Measurements from ENCODE around the gene TMEM117. TPM values are rescaled to one million over a fixed set of nuclear protein-coding genes. Genes with fewer than 3 reads are reported as not detected.

The TMEM117 gene
- total RNA-seq, 2 experiments from 2014 or later = 0.95 to 7.1 TPM

DNA sequence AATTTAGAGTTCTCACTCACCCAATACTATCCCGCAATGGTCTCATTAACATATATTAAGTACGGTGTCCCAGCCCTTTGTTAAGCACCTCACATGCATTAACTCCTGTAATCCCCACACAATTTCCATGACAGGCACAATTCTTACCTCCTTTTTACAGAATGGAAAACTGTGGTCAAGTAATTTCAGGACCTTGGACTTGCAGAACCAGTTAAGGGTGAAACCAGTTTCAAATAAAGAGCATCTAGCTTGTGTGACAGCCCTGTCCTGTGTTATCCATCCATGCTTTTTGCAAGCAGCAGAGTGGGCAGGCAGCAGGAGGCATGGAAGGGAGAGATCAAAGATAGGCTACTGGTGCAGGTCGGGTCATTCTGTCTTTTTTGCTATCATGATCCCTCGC lies 569.4 kb downstream of the TMEM117 start:
- no TSS peak for BruUV-seq (replicated peaks)
- H3K4me3 ChIP-seq (ENCODE audit: low read depth, low read length, poor library complexity, severe bottlenecking) = no peak overlapping the region
- no peaks in the 10 kb centered on the region for H3K9me2 ChIP-seq (ENCODE audit: insufficient read depth, low read length)
- no peak overlapping the region for H2AFZ ChIP-seq (ENCODE audit: low read length)
- H3K4me1 ChIP-seq (ENCODE audit: insufficient read depth, low read length, poor library complexity, severe bottlenecking) = no peaks in the 10 kb centered on the region
- no peak overlapping the region for H3K4me2 ChIP-seq (ENCODE audit: low read length)
- no peaks in the 10 kb centered on the region for H3K36me3 ChIP-seq (ENCODE audit: insufficient read depth, low read length)
- no peaks in the 10 kb centered on the region for H3K79me2 ChIP-seq (ENCODE audit: insufficient read depth, low read depth, low read length)
- ChIA-PET CTCF (ENCODE audit: unreplicated experiment) (no interaction called here), POLR2A (no interaction called here)
- no peaks in the 10 kb centered on the region for H3K9me3 ChIP-seq (ENCODE audit: low read length)
- no peak overlapping the region for H3K27ac ChIP-seq (ENCODE audit: low read depth, low read length, poor library complexity, severe bottlenecking)
- TF ChIP-seq, protein P1, sequence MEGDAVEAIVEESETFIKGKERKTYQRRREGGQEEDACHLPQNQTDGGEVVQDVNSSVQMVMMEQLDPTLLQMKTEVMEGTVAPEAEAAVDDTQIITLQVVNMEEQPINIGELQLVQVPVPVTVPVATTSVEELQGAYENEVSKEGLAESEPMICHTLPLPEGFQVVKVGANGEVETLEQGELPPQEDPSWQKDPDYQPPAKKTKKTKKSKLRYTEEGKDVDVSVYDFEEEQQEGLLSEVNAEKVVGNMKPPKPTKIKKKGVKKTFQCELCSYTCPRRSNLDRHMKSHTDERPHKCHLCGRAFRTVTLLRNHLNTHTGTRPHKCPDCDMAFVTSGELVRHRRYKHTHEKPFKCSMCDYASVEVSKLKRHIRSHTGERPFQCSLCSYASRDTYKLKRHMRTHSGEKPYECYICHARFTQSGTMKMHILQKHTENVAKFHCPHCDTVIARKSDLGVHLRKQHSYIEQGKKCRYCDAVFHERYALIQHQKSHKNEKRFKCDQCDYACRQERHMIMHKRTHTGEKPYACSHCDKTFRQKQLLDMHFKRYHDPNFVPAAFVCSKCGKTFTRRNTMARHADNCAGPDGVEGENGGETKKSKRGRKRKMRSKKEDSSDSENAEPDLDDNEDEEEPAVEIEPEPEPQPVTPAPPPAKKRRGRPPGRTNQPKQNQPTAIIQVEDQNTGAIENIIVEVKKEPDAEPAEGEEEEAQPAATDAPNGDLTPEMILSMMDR (conservative IDR thresholded peaks at IDR 0.05; ENCODE audit: low read length) = no peak
- no peak for TF ChIP-seq EZH2phosphoT487 (IDR thresholded peaks at IDR 0.05; ENCODE audit: borderline replicate concordance, low read depth, low read length)
- intact Hi-C loops (cut with micrococcal nuclease; ENCODE audit: unreplicated experiment) = no loop called here
- DNase-seq (ENCODE audit: low spot score) = no peak
- H4K20me1 ChIP-seq (ENCODE audit: insufficient read depth, low read length) = no peaks in the 10 kb centered on the region

DNA sequence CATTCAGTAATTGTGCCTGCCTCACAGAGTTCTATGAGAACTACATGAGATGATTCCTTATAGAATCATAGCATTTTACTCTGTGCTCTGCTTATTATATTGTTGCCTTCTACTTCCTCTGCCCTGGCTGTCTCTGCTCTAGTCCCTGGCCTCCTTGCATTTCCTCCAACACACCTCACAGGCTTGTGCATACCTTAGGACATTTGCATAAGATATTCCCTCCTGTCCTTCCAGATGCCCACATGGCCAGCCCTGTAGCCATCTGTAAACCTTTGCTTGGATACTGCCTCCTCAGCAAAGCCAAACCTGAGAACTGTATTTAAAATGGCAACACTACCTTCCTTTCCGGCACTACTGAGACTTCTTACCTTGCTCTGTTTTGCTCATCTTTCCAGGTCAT lies 586.7 kb downstream of the TMEM117 start:
- no peaks in the 10 kb centered on the region for H3K36me3 ChIP-seq (ENCODE audit: insufficient read depth, low read length)

DNA sequence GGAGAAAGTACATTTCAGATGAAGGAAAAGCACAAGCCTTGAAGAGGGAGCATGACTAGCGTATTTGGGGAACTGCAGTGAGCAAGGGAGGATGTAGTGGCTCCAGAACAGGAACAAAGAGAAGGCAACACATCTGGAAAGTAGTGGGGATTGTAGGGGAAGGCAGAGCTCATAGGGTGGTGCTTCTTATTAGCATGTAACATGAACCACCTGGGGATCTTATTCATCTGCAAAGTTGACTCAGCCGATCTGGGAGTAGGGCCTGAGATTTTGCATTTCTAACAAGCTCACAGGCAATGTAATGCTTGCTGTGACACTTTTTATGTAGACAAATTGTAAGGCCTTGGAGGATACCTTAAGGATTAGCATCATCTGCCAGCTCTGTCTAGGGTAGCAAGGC lies 592.9 kb downstream of the TMEM117 start:
- Histone ChIP-seq H3K79me2 (ENCODE audit: insufficient read depth, low read depth, low read length) (no peaks in the 10 kb centered on the region), H3K4me1 (ENCODE audit: insufficient read depth, low read length, poor library complexity, severe bottlenecking) (no peaks in the 10 kb centered on the region), H3K36me3 (ENCODE audit: insufficient read depth, low read length) (no peaks in the 10 kb centered on the region), H4K20me1 (ENCODE audit: insufficient read depth, low read length) (no peaks in the 10 kb centered on the region), H3K27ac (ENCODE audit: low read depth, low read length, poor library complexity, severe bottlenecking) (no peak overlapping the region), H3K4me2 (ENCODE audit: low read length) (no peak overlapping the region), H3K9me2 (ENCODE audit: insufficient read depth, low read length) (no peaks in the 10 kb centered on the region), H2AFZ (ENCODE audit: low read length) (no peak overlapping the region), H3K9me3 (ENCODE audit: low read length) (no peaks in the 10 kb centered on the region), H3K4me3 (ENCODE audit: low read depth, low read length, poor library complexity, severe bottlenecking) (no peak overlapping the region)
- intact Hi-C loops (cut with micrococcal nuclease; ENCODE audit: unreplicated experiment) = no loop called here
- no TSS peak for BruUV-seq (replicated peaks)
- TF ChIP-seq, protein P1 (conservative IDR thresholded peaks at IDR 0.05; ENCODE audit: low read length) = no peak
- no peak for TF ChIP-seq EZH2phosphoT487 (IDR thresholded peaks at IDR 0.05; ENCODE audit: borderline replicate concordance, low read depth, low read length)
- DNase-seq (ENCODE audit: low spot score) = no peak
- ChIA-PET CTCF (ENCODE audit: unreplicated experiment) (no interaction called here), POLR2A (no interaction called here)

More for the DNA sequence above, 586.7 kb downstream of the TMEM117 start:
- Histone ChIP-seq H3K79me2 (ENCODE audit: insufficient read depth, low read depth, low read length) (no peaks in the 10 kb centered on the region), H3K9me2 (ENCODE audit: insufficient read depth, low read length) (no peaks in the 10 kb centered on the region), H3K4me1 (ENCODE audit: insufficient read depth, low read length, poor library complexity, severe bottlenecking) (no peaks in the 10 kb centered on the region), H3K4me3 (ENCODE audit: low read depth, low read length, poor library complexity, severe bottlenecking) (no peak overlapping the region), H3K27ac (ENCODE audit: low read depth, low read length, poor library complexity, severe bottlenecking) (no peak overlapping the region), H3K4me2 (ENCODE audit: low read length) (no peak overlapping the region), H3K9me3 (ENCODE audit: low read length) (no peaks in the 10 kb centered on the region), H2AFZ (ENCODE audit: low read length) (no peak overlapping the region), H4K20me1 (ENCODE audit: insufficient read depth, low read length) (no peaks in the 10 kb centered on the region)
- DNase-seq (ENCODE audit: low spot score) = no peak
- CTCF ChIA-PET (ENCODE audit: unreplicated experiment) = no interaction called here
- TF ChIP-seq EZH2phosphoT487 (IDR thresholded peaks at IDR 0.05; ENCODE audit: borderline replicate concordance, low read depth, low read length) = no peak
- TF ChIP-seq, protein P1 (conservative IDR thresholded peaks at IDR 0.05; ENCODE audit: low read length) = no peak
- POLR2A ChIA-PET = interaction anchor here (0.7 kb wide), 1 partner anchor 44 kb away, joined by 3 read pairs; no protein-coding TSS in a partner anchor
- intact Hi-C loops (cut with micrococcal nuclease; ENCODE audit: unreplicated experiment) = no loop called here
- BruUV-seq (replicated peaks) = no TSS peak

All from OCI-LY7 (cell line).